Hepatocyte (in vitro differentiated cells): ENCODE data around the gene DLX4. TPM values are rescaled to one million over a fixed set of nuclear protein-coding genes. Genes with fewer than 3 reads are reported as not detected.

ENCODE experiments used
- DNase-seq: peaks from one replicate; pipeline ENCODE4 v3.0.0-alpha.2; 2016; ENCODE audit warnings: low spot score
- H2AFZ ChIP-seq: fragments of 200-600 bp; sonication (generic); 2 replicates; pipeline ENCODE4 v1.6.0; 2016; ENCODE audit warnings: antibody characterized with exemption, mild to moderate bottlenecking
- H3K27ac ChIP-seq: fragments of 200-600 bp; sonication (generic); 2 replicates; pipeline ENCODE4 v1.5.1; 2016; ENCODE audit warnings: mild to moderate bottlenecking
- H3K27me3 ChIP-seq: fragments of 200-600 bp; sonication (generic); 2 replicates; pipeline ENCODE4 v1.6.1; 2016
- H3K36me3 ChIP-seq: fragments of 200-600 bp; sonication (generic); replicated peaks from 2 replicates; pipeline ENCODE4 v1.5.1; 2016; ENCODE audit warnings: low read depth; ENCODE audit not compliant: insufficient read depth
- H3K4me1 ChIP-seq: fragments of 200-600 bp; sonication (generic); 2 replicates; pipeline ENCODE4 v1.5.1; 2016; ENCODE audit warnings: mild to moderate bottlenecking, moderate library complexity; ENCODE audit not compliant: insufficient read depth
- H3K4me2 ChIP-seq: fragments of 200-600 bp; sonication (generic); 2 replicates; pipeline ENCODE4 v1.6.0; 2016
- H3K4me3 ChIP-seq: fragments of 200-600 bp; sonication (generic); 2 replicates; pipeline ENCODE4 v1.5.1; 2016; ENCODE audit warnings: mild to moderate bottlenecking
- H3K79me2 ChIP-seq: fragments of 200-600 bp; sonication (generic); 2 replicates; pipeline ENCODE4 v1.6.0; 2017; ENCODE audit warnings: mild to moderate bottlenecking
- H3K9me2 ChIP-seq: fragments of 200-600 bp; sonication (generic); replicated peaks from 2 replicates; pipeline ENCODE4 v1.6.0; 2017; ENCODE audit warnings: mild to moderate bottlenecking; ENCODE audit not compliant: insufficient read depth
- H3K9me3 ChIP-seq: fragments of 200-600 bp; sonication (generic); 2 replicates; pipeline ENCODE4 v1.5.1; 2016; ENCODE audit warnings: low read depth, mild to moderate bottlenecking
- H4K20me1 ChIP-seq: fragments of 200-600 bp; sonication (generic); 2 replicates; pipeline ENCODE4 v1.6.0; 2016; ENCODE audit warnings: mild to moderate bottlenecking; ENCODE audit not compliant: insufficient read depth, poor library complexity, severe bottlenecking
- CTCF ChIP-seq: fragments of 200-600 bp; sonication (generic); IDR thresholded peaks from 2 replicates; pipeline ENCODE4 v1.5.1; 2016; ENCODE audit warnings: antibody characterized with exemption, mild to moderate bottlenecking; ENCODE audit not compliant: poor library complexity
- EZH2 ChIP-seq: fragments of 200-600 bp; sonication (generic); IDR thresholded peaks from 2 replicates; pipeline ENCODE4 v1.6.1; 2016; ENCODE audit warnings: antibody characterized with exemption, mild to moderate bottlenecking, borderline replicate concordance
- EZH2phosphoT487 ChIP-seq: fragments of 200-600 bp; sonication (generic); IDR thresholded peaks from one replicate; pipeline ENCODE4 v1.6.1; 2018; ENCODE audit warnings: antibody characterized with exemption, mild to moderate bottlenecking, low read depth, moderate library complexity; ENCODE audit not compliant: unreplicated experiment, severe bottlenecking
- WGBS: methylation state at CpG from one replicate; pipeline ENCODE4 v1.1.6; 2016; ENCODE audit warnings: low lambda C conversion rate; ENCODE audit errors: missing lambda C conversion rate; 5-methylcytosine and 5-hydroxymethylcytosine counted together
- polyA plus RNA-seq: library from polyadenylated mRNA; unstranded; fragments of >200 nt; fragmentation: Nextera tagmentation; extraction: Ambion mirVana; gene quantifications from 2 replicates; pipeline ENCODE4 v1.2.1, GENCODE V29; 2016
- total RNA-seq: library from RNA; depleted of rRNA; stranded (reverse); fragments of >200 nt; gene quantifications from 2 replicates; pipeline ENCODE4 v1.2.3, GENCODE V29; 2014

Gene DLX4
- total and polyA plus RNA-seq, 2 experiments from 2014 or later: 0.17 to 1.4 TPM

- Histone ChIP-seq H3K4me2 (no peak overlapping the region), H3K4me3 (no peak overlapping the region), H4K20me1 (no peaks in the 10 kb centered on the region), H3K9me2 (no peaks in the 10 kb centered on the region), H3K27me3 (no peaks in the 10 kb centered on the region), H2AFZ (no peak overlapping the region), H3K36me3 (no peaks in the 10 kb centered on the region), H3K27ac (no peak overlapping the region), H3K79me2 (no peaks in the 10 kb centered on the region), H3K4me1 (no peaks in the 10 kb centered on the region), H3K9me3 (no peaks in the 10 kb centered on the region)
- TF ChIP-seq EZH2phosphoT487 (no peak), EZH2 (no peak), CTCF (no peak)
- WGBS: 84% methylated on average over 2 of the region's 2 CpGs
- no peak for DNase-seq
Observed at GRCh38 chr17:50013079-50013478, 44.1 kb downstream of the DLX4 start.

- DNase-seq: no peak
- no peaks in the 10 kb centered on the region for H3K4me1 ChIP-seq
- H3K9me3 ChIP-seq: no peaks in the 10 kb centered on the region
- no peak overlapping the region for H3K27ac ChIP-seq
- H3K27me3 ChIP-seq: no peaks in the 10 kb centered on the region
- H3K4me3 ChIP-seq: no peak overlapping the region
- 38% methylated on average over 1 of the region's 1 CpG for WGBS
- no peaks in the 10 kb centered on the region for H3K79me2 ChIP-seq
- H2AFZ ChIP-seq: no peak overlapping the region
- H3K36me3 ChIP-seq: no peaks in the 10 kb centered on the region
- TF ChIP-seq CTCF: no peak
- H3K9me2 ChIP-seq: no peaks in the 10 kb centered on the region
- no peak overlapping the region for H3K4me2 ChIP-seq
- H4K20me1 ChIP-seq: no peaks in the 10 kb centered on the region
Observed at GRCh38 chr17:50014471-50015088, 45.6 kb downstream of the DLX4 start.

- DNase-seq: no peak
- Histone ChIP-seq H3K36me3 (no peaks in the 10 kb centered on the region), H3K9me3 (no peaks in the 10 kb centered on the region), H3K27me3 (no peaks in the 10 kb centered on the region), H3K4me2 (no peak overlapping the region), H3K79me2 (no peaks in the 10 kb centered on the region), H2AFZ (no peak overlapping the region), H3K4me1 (no peaks in the 10 kb centered on the region), H3K27ac (no peak overlapping the region), H4K20me1 (no peaks in the 10 kb centered on the region), H3K4me3 (no peak overlapping the region), H3K9me2 (no peaks in the 10 kb centered on the region)
- WGBS: 90% methylated on average over 2 of the region's 2 CpGs
- TF ChIP-seq CTCF: no peak
- TF ChIP-seq EZH2: no peak
- TF ChIP-seq EZH2phosphoT487: no peak
Observed at GRCh38 chr17:50015146-50015545, 46.2 kb downstream of the DLX4 start.

GRCh38 chr17:50018909-50019308 is 49.9 kb downstream of the DLX4 start:
- no peaks in the 10 kb centered on the region for H3K79me2 ChIP-seq
- no peak overlapping the region for H3K4me2 ChIP-seq
- WGBS: 94% methylated on average over 1 of the region's 1 CpG
- H3K9me2 ChIP-seq: no peaks in the 10 kb centered on the region
- no peak overlapping the region for H3K27ac ChIP-seq
- no peaks in the 10 kb centered on the region for H3K9me3 ChIP-seq
- H3K36me3 ChIP-seq: no peaks in the 10 kb centered on the region
- H4K20me1 ChIP-seq: no peaks in the 10 kb centered on the region
- H3K4me3 ChIP-seq: no peak overlapping the region
- H3K27me3 ChIP-seq: no peaks in the 10 kb centered on the region
- TF ChIP-seq EZH2 (no peak), EZH2phosphoT487 (no peak), CTCF (no peak)
- H2AFZ ChIP-seq: no peak overlapping the region
- no peaks in the 10 kb centered on the region for H3K4me1 ChIP-seq
- DNase-seq: no peak
